Activated gamma-delta T cell (primary cell): ENCODE results near the gene KRT20.

Source experiments
- DNase-seq: peaks from one replicate; lab custom pipeline; 2025; lab: John Stamatoyannopoulos, UW

The KRT20 gene

DNA sequence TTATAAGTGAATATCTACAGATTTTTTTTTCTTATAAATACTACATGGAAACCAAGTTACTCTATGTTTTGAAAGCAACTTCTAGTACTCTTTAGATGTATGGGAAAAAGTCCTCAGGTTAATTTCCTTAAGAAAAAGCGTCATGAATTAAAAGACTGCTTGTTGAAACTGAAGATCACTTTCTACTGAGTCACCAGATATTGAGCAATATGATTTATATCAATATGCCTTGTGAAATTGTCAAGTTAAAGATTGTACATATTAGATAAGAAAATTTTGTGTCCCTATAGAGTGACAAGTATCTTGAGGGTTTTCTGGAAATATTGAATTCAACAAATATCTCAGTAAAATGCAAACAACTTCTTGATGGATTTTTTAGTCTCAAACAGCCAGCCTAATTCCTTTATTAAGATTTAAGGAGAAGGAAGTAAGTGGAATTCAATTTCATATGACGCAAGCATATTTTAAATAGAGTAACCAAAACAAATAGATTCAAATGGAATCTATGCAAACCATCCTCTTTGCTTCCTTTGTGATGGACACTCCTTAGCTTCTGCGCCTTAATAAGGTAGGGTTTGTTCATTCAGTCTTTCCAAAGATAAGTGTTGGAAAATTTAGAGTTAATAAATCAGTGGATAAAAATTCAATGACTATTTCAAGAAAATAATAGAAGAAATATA, 34.6 kb downstream of the KRT20 start:
- DNase-seq, result no peak

DNA sequence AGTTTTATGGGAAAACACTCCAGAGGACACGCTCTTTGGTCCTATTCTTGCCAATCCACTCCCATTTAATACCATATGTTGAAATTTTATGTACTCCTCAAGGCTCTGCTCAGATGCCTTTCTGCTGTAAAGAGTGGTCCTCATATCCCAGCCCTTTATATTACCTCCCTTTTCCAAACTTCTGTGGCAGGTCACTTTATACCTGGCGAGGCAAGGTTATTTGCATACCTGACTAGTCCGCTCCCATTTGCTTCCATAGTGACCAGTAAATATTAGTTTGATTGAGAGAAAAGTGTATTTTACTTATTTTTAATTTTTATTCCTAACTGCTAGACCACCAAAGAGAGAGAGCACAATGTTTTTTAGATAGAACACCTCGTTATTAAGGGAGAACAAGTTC, 35.3 kb downstream of the KRT20 start:
- DNase-seq, result no peak

DNA sequence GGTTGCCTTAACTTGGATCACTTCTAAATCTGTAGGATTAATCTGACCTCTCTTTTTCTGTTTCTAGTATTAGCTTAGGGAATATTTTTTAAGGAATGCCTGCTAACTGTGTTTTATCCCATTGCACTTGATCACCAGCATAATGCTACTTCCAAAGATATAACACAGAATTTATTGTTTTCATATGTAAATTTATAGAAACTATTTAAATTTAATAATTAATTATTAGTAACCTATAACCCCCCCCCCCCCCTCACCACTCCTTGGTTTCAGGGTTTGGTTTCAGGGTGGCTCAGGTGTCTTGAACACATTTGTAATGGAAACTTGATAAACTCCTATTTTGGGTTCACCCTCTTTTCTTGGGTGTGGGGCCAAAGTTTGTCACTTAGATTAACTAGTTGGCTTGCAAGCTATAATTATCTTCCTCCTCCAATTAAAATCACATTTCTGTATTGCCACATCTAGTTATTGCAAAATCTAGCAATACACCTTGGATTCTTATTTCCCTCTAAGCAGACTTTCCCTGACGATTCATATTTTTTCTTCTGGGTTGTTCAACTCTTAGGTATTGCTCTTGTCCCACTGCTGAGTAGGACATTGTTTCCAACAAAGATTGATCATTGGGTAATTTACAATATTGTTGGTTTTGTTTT, 36.3 kb downstream of the KRT20 start:
- DNase-seq, result no peak

DNA sequence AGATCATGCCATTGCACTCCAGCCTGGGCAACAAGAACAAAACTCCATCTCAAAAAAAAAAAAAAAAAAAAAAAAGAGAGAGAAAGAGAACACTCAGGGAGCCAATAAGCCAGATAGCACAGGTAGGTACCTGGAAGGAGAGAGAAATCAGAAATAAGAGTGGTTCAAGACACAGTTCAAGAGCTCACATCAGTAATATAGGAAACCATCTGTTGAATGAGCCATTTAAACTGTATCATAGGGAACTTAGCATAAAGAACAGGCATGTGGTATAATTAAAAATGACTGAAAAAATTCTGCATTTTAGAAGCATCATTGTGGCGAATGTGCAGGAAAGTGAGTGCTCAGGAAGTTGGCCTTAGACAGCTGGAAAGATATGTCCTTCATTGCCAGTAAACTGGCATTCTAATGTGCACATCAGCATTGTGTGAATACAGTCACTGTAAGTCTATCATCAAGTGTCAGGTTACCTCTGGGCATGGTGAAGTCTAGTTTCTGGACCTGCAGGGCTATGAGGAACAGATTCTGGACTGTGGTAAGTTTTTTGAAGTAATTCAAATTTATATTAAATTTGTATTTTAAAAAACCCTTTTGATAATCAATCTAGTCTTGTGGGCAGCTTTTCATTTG, 38.4 kb downstream of the KRT20 start:
- DNase-seq, result no peak

DNA sequence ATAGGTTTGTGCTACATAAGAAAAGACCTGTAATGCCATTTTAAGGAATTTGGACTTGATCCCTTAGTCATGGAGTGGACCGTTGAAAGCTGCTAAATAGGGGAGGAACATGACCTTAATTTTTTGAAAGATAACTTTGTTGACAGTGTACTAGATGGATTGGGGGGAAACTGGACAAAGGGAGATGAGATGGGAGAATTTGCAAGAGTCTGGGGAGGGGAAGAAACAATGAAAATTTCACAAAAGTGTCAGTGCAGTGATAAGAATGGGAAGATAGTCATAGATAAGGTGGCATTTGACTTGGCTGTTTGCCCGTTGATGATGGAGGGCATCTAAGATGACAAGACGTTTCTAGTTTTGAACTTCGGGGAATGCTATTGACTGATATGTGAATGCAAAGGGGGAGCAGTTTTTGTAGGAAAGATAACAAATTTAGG, 40.4 kb downstream of the KRT20 start:
- no peak for DNase-seq

DNA sequence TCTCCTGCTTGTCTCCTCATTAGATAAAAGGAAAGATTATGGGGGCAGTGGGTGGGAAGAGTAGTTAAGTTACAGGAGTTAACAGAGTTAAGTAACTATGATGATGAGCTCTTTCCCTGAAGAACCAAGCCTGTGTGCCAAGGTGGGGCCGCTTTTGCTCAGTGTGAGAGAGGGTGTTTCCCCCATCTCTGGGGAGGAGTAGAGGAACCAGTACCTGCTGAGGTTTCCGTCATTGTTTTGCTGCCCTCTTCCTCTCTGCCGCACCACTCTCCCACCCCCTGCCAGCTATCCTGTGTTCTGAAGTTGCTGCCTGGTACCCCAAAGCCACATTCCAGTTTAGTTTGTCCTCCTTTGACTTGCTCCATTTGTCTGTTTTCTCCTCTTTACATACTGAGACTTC, 41.8 kb downstream of the KRT20 start:
- DNase-seq, result no peak

DNA sequence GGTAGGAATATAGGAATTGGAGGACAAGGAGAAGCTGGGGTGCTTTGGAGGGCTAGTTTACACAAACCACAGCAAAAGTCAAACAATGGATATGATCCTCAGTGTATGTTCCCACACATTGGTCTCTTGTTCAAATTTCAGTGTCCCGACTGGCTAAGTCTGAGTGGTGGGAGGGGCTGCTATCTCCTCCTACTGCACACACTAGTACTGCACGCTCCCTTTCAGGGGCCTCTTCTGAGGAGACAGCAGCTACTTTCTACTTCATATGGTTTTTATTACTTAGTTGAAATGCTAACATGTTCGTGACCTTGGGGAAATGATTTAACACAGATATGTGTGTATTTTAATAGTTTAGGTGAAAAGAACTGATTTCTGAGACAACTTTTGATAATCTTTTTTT, 43.8 kb downstream of the KRT20 start:
- DNase-seq, result no peak

DNA sequence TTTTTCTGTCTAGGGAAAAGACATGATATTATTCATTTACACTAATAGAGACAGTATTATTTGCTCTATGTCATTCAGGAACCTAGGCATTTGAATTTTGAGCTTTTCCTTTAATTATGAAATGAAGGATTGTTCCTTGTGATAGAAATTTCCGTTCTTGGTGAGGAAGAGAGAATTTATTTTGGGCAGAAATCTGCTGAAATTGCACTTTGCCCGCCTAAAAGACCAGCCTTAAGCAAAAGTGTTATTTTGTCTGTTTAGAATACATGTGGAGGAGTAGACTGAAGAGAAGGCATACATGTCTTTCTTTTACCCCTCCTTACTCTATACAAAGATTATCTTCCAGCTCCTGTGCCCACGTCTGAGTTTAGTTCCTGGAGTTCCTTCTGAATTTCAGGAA, 45.8 kb downstream of the KRT20 start:
- DNase-seq, result no peak

DNA sequence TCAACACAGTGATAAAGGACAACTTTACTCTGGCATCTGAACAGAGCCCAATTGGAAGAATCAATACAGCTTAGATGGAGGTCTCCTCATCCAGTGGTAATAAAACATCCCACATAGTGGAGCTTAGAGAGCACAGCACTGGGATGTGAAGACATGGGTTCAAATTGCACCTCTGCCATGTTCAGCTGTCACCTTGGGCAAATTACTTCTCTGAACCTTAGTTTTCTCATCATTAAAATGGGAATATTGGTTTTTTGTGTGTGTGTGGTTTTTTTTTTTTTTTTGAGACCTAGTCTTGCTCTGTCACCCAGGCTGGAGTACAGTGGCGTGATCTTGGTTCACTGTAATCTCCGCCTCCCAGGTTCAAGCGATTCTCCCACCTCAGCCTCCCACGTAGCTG, 49.0 kb downstream of the KRT20 start:
- no peak for DNase-seq

DNA sequence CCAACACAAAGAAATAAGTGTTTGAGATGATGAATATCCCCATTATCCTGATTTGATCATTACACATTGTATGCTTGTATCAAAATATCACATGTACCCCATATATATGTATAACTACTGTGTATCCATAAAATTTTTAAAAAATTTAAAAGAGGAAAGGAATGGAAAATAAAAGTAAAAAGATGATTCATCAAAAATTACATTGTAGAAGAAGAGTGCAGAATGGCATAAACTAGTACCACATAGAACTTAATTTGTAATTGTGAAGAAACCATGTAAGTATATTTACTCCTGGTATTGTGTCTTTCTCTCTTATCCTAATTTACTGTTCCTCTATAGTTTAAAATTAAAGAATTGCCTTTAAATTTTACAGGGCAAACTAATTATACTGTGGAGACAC, 51.2 kb downstream of the KRT20 start:
- no peak for DNase-seq

DNA sequence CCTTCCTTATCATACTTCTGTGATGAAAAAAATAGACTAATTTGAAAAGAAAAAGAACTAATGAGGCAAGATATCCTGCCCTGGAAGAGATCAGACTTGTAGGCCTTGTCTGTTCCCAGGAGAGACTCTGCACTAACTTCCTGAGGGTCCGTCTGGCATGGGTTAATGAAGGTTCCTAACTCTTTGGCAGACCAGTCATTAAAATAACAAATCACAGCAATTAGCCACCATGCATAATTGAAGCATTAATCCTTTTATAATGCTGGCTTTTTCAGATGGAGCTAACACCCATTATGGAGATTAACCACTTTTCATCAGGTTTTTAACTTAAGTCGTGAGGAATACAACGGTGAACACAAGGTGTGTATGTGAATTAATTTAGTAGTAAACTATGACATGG, 52.2 kb downstream of the KRT20 start:
- DNase-seq, result no peak

DNA sequence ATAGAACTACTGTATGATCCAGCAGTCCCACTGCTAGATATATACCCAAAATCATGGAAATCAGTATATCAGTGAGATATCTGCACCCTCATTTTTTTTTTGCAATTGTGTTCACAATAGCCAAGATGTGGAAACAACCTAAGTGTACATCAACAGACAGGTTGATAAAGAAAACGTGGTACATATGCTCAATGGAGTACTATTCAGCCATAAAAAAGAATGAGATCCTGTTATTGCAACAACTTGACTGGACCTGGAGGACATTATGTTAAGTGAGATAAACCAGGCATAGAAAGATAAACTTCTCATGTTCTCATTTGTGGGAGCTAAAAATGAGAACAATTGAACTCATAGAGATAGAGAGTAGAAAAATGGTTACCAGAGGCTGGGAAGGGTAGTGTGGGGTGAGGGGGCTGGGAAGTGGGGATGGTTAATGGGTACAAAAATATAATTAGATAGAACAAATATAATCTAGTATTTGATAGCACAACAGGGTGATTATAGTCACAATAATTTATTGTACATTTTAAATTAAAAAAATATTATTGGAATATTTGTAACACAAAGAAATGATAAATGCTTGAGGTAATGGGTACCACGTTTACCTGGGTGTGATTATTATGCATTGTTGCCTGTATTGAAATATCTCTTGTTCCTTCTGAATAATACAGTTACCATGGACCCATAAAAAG, 54.8 kb downstream of the KRT20 start:
- no peak for DNase-seq

DNA sequence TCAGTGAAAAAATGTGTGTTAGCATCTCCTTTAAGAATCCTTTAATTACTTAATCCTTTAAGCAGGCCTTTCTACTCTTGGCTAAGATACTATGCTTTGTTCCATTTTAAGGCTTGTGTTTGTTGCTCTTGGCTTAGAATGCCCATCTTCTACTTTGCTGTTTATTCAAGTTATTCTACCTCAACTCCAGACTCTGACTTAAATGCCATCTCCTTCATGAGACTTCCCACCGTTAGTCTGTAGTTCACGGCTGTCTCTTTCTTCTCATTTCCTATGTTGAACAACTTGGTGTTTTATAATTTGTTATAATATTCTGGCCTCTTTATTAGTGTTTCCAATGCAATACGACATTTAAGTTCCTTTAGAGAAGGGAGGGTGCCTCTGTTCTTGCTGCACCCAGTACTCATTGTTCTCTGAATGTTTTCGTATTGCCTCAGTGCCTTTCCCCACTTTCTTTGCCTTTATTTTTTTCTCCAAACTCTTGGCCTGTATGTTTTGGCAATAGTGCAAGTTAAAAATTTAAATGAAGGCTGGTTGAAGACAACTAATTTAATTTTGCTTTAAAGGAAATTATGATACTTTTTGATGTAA, 56.5 kb downstream of the KRT20 start:
- no peak for DNase-seq

DNA sequence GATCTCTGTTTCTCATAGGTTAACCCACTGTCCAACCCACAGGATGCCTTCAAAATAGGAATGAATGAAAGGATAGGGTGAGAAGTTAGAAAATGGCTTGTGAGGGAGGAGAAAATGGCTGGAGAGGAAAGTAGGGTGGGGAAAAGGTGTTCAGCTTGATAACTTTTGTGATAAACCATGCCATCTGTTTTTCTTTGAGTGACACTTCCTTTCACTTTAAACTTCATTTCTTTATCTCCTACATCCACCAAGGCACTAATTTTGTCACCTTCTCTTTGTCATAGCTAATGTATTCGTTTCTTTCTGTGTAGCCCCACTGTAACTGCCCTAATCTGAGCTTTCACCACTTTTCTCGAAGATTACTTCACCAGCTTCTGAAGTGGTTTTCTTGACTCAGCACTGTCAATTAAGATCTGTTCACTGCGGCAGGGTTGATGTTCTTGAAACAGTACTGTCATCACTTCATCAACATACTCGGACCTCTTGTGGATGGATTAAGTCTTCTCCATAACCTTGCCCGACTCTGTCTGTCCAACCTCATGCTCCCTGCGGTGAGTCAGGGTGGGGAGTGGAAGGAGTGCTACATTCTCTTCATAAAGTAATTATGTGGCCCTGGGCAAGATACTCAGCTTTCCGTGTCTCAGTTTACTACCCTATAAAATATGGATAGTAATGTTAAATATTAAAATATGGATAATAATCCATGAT, 57.1 kb downstream of the KRT20 start:
- no peak for DNase-seq
